22Rv1 (cell line): ENCODE data around the gene TMEM245.

ENCODE experiments used
- ZFX ChIP-seq: fragments of 450-650 bp; IDR thresholded peaks from 2 replicates; pipeline ENCODE4 v1.6.1; 2017; ENCODE audit warnings: antibody characterized with exemption, borderline replicate concordance
- TF ChIP-seq, protein P1 (sequence below): fragments of 450-650 bp; IDR thresholded peaks from 2 replicates; pipeline ENCODE4 v1.5.1; 2017; ENCODE audit warnings: mild to moderate bottlenecking

DNA sequence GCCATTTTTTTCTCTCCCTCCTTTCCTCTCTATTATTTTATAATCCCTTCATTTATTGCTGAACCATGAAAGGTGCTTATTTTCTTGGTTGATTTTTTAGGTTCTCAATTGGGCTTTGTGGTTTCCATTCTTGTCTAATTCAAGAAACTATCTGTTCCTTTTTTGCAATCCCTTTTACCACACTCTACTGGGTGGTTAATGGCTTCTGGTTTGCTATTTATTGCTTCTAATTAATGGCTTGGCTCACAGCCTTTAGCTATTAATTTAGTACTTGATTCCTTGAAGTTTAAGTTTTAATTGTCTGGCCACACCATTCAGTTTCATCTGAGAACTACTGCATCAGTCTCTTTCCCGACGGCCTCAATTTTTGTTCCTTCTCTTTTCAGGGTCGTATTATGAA lies 41.7 kb upstream of the TMEM245 start:
- TF ChIP-seq, protein P1, sequence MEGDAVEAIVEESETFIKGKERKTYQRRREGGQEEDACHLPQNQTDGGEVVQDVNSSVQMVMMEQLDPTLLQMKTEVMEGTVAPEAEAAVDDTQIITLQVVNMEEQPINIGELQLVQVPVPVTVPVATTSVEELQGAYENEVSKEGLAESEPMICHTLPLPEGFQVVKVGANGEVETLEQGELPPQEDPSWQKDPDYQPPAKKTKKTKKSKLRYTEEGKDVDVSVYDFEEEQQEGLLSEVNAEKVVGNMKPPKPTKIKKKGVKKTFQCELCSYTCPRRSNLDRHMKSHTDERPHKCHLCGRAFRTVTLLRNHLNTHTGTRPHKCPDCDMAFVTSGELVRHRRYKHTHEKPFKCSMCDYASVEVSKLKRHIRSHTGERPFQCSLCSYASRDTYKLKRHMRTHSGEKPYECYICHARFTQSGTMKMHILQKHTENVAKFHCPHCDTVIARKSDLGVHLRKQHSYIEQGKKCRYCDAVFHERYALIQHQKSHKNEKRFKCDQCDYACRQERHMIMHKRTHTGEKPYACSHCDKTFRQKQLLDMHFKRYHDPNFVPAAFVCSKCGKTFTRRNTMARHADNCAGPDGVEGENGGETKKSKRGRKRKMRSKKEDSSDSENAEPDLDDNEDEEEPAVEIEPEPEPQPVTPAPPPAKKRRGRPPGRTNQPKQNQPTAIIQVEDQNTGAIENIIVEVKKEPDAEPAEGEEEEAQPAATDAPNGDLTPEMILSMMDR = no peak
- TF ChIP-seq ZFX = no peak
